OCI-LY7 (cell line): Measurements from ENCODE around the gene PXN. TPM values are rescaled to one million over a fixed set of nuclear protein-coding genes. Genes with fewer than 3 reads are reported as not detected.

Experiments
- BruUV-seq: library from RNA; stranded (reverse); fragments of 400-500 nt; replicated peaks from 2 replicates; lab custom pipeline; 2021; lab: Mats Ljungman, UMichigan
- CTCF ChIA-PET: fragments of 300-600 bp; sonication (Branson Sonifier 250); formaldehyde crosslinking; loops from one replicate; lab custom pipeline; 2022; ENCODE audit warnings: antibody characterized with exemption; ENCODE audit not compliant: unreplicated experiment; lab: Charles Lee
- POLR2A ChIA-PET: fragments of 300-600 bp; sonication (Branson Sonifier 250); formaldehyde crosslinking; loops from one replicate; lab custom pipeline; 2022; ENCODE audit warnings: antibody characterized with exemption; lab: Charles Lee
- DNase-seq: peaks from one replicate; pipeline ENCODE4 v3.0.0-alpha.2; 2015; ENCODE audit warnings: low spot score
- H2AFZ ChIP-seq: fragments of 200-600 bp; sonication (generic), shearing (Covaris generic); 2 replicates; pipeline ENCODE4 v1.6.1; 2014; ENCODE audit warnings: mild to moderate bottlenecking, antibody characterized with exemption, low read length, moderate library complexity
- H3K27ac ChIP-seq: fragments of 200-600 bp; sonication (generic); 2 replicates; pipeline ENCODE4 v1.5.1; 2014; ENCODE audit warnings: mixed run types, low read depth, mild to moderate bottlenecking, moderate library complexity, low read length, inconsistent platforms; ENCODE audit not compliant: poor library complexity, severe bottlenecking
- H3K36me3 ChIP-seq: fragments of 200-600 bp; sonication (generic); 2 replicates; pipeline ENCODE4 v1.6.1; 2014; ENCODE audit warnings: mild to moderate bottlenecking, antibody characterized with exemption, low read length, moderate library complexity, mixed read lengths; ENCODE audit not compliant: insufficient read depth
- H3K4me1 ChIP-seq: fragments of 200-600 bp; sonication (generic); 2 replicates; pipeline ENCODE4 v1.5.1; 2014; ENCODE audit warnings: mild to moderate bottlenecking, low read length; ENCODE audit not compliant: insufficient read depth, poor library complexity, severe bottlenecking
- H3K4me2 ChIP-seq: fragments of 200-600 bp; sonication (generic); 2 replicates; pipeline ENCODE4 v1.6.1; 2014; ENCODE audit warnings: mild to moderate bottlenecking, low read length
- H3K4me3 ChIP-seq: fragments of 200-600 bp; sonication (generic); 2 replicates; pipeline ENCODE4 v1.5.1; 2014; ENCODE audit warnings: mild to moderate bottlenecking, low read depth, low read length; ENCODE audit not compliant: poor library complexity, severe bottlenecking
- H3K79me2 ChIP-seq: fragments of 200-600 bp; sonication (generic); 2 replicates; pipeline ENCODE4 v1.6.1; 2016; ENCODE audit warnings: low read depth, mild to moderate bottlenecking, low read length, moderate library complexity, mixed read lengths; ENCODE audit not compliant: insufficient read depth
- H3K9me2 ChIP-seq: fragments of 200-600 bp; sonication (generic); 2 replicates; pipeline ENCODE4 v1.6.1; 2016; ENCODE audit warnings: mild to moderate bottlenecking, low read length, mixed read lengths; ENCODE audit not compliant: insufficient read depth
- H3K9me3 ChIP-seq: fragments of 200-600 bp; sonication (generic); 2 replicates; pipeline ENCODE4 v1.6.1; 2014; ENCODE audit warnings: mild to moderate bottlenecking, mixed run types, low read length, mixed read lengths
- H4K20me1 ChIP-seq: fragments of 200-600 bp; sonication (generic); 2 replicates; pipeline ENCODE4 v1.6.1; 2014; ENCODE audit warnings: mild to moderate bottlenecking, antibody characterized with exemption, low read length, moderate library complexity, mixed read lengths; ENCODE audit not compliant: insufficient read depth
- CTCF ChIP-seq: fragments of 200-600 bp; sonication (generic); conservative IDR thresholded peaks from 2 replicates; pipeline ENCODE4 v1.5.1; 2014; ENCODE audit warnings: mild to moderate bottlenecking, antibody characterized with exemption, low read length, moderate library complexity, mixed read lengths
- EZH2phosphoT487 ChIP-seq: fragments of 200-600 bp; sonication (generic); IDR thresholded peaks from 2 replicates; pipeline ENCODE4 v1.6.1; 2018; ENCODE audit warnings: low read depth, borderline replicate concordance, mild to moderate bottlenecking, mixed run types, antibody characterized with exemption, low read length, moderate library complexity, mixed read lengths
- intact Hi-C: fragments of 100-400 bp; cut with micrococcal nuclease; formaldehyde crosslinking; loops from one replicate; pipeline ENCODE4 v1.10.0; 2022; ENCODE audit not compliant: unreplicated experiment
- total RNA-seq, 2 experiments: library from RNA; depleted of rRNA in 1 of 2; stranded (reverse); fragments of >200 nt in 1 of 2; shearing (Covaris generic) in 1 of 2; gene quantifications; 2 replicates each; pipeline ENCODE4 v1.2.3, GENCODE V29; 2014 to 2022

PXN gene
- total RNA-seq, 2 experiments from 2014 or later: 8.6 to 22.9 TPM

GRCh38 chr12:120259418-120260202, 5.9 kb downstream of the PXN start:
- H3K9me3 ChIP-seq: no peaks in the 10 kb centered on the region
- no peak overlapping the region for H3K4me3 ChIP-seq
- no peaks in the 10 kb centered on the region for H3K9me2 ChIP-seq
- BruUV-seq: no TSS peak
- H4K20me1 ChIP-seq: no peaks in the 10 kb centered on the region
- no peak overlapping the region for H2AFZ ChIP-seq
- no peak overlapping the region for H3K27ac ChIP-seq
- H3K36me3 ChIP-seq: no peaks in the 10 kb centered on the region
- intact Hi-C loops: loop anchor here (10.0 kb wide), 1 partner anchor 175 kb away; no protein-coding TSS in a partner anchor
- no peaks in the 10 kb centered on the region for H3K79me2 ChIP-seq
- peaks cover 1% of the 10 kb centered on the region for H3K4me1 ChIP-seq
- CTCF ChIA-PET: no interaction called here
- POLR2A ChIA-PET: interaction anchor here (0.7 to 1.2 kb wide), 3 partner anchors 8 to 23 kb away, joined by 3 to 4 read pairs (median 3); no protein-coding TSS in a partner anchor
- H3K4me2 ChIP-seq: no peak overlapping the region
- DNase-seq: no peak
- no peak for TF ChIP-seq CTCF
- no peak for TF ChIP-seq EZH2phosphoT487

GRCh38 chr12:120258323-120258896, 7.1 kb downstream of the PXN start:
- POLR2A ChIA-PET: no interaction called here
- no peak overlapping the region for H3K4me2 ChIP-seq
- H3K4me3 ChIP-seq: no peak overlapping the region

More at GRCh38 chr12:120258323-120258896, 7.1 kb downstream of the PXN start:
- Histone ChIP-seq H3K4me1 (no peaks in the 10 kb centered on the region), H3K27ac (no peak overlapping the region), H2AFZ (no peak overlapping the region), H4K20me1 (no peaks in the 10 kb centered on the region), H3K9me2 (no peaks in the 10 kb centered on the region), H3K36me3 (no peaks in the 10 kb centered on the region), H3K79me2 (no peaks in the 10 kb centered on the region), H3K9me3 (no peaks in the 10 kb centered on the region)
- TF ChIP-seq CTCF (no peak), EZH2phosphoT487 (no peak)
- intact Hi-C loops: no loop called here
- no peak for DNase-seq
- no TSS peak for BruUV-seq
- CTCF ChIA-PET: no interaction called here
